GM19043 (cell line): ENCODE data around the gene C1orf198.

ENCODE experiments used
- ATAC-seq: cut with Tn5 transposase; IDR thresholded peaks from one replicate; pipeline ENCODE4 v1.9.1; 2021; ENCODE audit warnings: low read depth; ENCODE audit not compliant: unreplicated experiment

C1orf198 gene

DNA sequence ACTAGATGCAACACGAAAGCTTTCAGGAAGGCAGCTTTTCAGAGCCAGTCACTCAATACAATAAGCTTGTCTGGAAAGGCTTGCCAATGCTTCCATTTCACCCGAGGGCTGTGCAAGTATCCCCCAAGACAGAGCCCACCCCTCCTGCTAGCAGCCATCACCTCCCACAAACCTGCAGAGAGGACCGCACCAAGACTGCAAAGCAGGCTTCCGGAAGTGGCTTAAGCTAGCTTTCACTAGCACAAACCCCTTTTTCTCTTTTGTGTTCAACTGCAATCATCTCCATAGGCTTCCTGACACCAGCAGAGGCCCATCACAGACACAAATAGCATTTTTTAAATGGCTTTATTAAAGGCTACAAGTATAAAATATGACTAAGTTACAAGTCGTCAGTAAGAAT lies 31.5 kb downstream of the C1orf198 start:
- no peak for ATAC-seq

- no peak for ATAC-seq
Measured at GRCh38 chr1:230836347-230836746, 32.0 kb downstream of the C1orf198 start.

DNA sequence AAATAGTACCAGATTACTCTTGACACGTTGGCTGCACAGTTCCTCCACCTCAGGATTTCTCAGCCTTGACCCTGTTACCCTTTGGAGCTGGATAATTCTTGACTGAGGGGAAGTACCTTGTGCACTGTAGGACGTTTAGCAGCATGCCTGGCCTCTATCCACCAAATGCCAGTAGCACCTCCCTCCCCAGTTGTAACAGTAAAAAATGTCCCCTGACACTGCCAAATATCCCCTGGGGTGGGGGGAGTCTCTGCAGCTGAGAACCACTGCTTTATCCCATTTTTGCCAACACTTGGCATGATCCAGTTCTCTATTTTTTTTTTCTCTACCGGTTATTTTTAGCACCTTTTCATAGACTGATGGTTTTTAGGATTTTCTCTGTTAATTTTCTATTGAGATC lies 34.0 kb downstream of the C1orf198 start:
- ATAC-seq = no peak

- no peak for ATAC-seq
Measured at GRCh38 chr1:230833511-230833910, 34.8 kb downstream of the C1orf198 start.

- no peak for ATAC-seq
Measured at GRCh38 chr1:230832476-230832875, 35.8 kb downstream of the C1orf198 start.

- no peak for ATAC-seq
Measured at GRCh38 chr1:230831771-230832170, 36.5 kb downstream of the C1orf198 start.

DNA sequence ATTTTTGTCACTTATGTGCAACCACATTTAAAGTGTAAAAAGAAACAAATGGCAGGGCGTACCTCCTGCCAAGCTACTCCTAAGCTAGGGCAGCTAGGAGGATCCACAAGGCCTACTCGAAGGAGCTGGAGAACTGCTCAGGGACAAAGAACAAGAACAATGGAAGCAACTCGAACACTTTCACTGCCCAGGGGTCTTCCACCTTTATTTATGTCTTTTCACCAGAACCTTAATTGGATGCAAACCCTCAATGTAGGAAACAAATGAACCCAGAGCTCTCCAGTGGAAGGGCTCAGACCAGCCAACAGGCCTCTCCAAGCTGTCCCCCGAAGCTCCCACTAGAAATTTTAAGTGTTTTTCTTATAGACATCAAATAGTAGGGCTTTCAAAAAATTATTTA lies 39.9 kb downstream of the C1orf198 start:
- no peak for ATAC-seq

- no peak for ATAC-seq
Measured at GRCh38 chr1:230827801-230828200, 40.5 kb downstream of the C1orf198 start.

DNA sequence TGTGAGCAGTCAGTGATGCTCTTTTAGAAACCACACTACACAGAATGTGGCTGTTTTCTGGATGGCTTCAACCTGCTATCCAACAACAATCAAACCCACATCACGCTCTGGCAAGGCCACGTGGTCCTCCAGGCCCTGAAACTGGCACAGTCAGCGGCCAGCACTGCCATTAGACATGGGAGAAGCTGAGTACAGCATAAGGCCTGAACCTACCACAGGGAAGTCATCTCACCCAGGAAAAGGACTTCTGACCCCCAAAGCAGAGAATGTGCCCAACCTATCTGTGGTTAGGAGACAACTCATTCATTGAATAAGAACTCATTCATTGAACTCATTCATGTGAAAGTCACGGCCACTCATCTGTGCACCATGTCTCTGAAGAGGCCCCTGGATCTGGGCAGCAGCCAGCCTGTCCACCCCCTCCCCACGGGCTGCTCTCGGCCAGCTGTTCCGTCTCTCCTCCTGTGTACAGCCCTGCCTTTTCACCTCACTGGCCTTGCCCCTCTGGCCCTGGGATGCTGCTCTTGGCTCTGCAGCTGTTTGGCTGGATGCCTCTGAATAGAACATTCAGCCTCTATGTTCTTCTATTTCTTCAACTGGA lies 41.1 kb downstream of the C1orf198 start:
- no peak for ATAC-seq

DNA sequence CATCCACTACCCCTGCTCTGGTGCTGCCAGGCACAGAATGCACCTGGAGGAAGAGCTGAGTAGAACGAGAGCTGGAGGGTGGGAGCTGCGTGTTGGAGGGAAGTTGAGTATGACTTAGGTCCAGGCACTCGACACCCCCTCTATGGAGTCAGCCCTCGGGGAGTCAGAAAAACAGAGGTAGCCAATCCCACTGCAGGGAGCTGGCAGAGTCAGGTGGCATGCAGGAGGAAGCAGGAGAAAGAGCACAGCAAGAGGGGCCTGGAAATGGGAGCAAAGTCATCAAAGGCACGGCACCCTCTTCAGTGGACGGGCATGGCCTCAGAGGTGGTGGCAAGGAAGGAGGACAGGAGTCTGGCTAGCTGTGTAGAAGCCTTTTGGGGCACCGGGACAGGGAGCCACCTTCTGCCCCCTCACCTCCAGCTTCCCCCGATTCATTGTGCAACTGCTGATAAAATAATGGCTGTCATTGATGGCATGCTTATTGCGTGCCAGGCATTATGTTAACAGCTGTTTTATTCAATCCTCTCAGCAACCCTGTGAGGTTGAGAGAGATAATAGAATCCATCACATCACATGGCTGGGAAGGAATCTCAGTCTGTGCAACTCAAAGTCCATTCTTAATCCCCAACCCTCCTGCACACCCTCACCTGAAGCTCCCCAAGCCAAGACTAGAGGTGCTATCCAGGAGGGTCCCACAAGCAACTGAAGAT lies 42.0 kb downstream of the C1orf198 start:
- ATAC-seq = no peak

GRCh38 chr1:230825761-230826160 lies 42.6 kb downstream of the C1orf198 start:
- no peak for ATAC-seq

DNA sequence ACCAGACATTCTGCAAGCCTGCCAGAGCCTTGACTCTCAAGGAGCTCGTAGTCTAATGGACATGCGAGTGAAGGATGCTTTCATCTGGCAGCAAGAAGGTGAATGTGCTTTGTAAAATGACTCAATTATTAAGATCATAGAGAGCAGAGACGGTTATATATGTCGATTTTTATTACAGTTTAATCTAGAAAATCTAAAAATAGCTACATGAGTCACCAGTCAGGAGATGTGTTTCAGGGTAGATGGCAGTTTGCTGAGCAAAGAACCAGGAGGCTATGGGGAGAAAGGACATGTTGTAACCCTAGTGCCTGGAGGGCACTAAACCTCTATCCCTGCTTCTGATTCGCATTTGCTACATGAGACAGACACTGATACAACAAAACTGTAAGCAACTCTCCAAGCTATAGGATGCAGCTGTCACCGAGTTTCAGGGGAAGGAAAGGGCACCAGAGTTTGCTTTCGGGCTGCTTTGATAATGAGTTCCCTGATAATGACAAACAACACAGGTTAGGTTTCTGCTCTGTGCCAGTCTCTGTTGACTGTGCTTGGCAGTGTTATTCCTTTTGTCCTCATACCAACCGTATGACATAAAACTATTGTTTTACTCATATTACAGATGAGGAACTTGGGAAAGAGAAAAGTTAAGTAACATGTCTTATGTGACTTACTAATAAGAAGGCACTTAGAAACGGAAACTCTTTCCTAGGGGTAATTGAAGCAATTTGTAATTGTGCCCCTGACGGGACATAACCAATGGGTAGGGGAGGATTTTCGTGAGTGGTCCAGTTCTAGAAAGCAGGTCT lies 43.2 kb downstream of the C1orf198 start:
- ATAC-seq = no peak

- ATAC-seq = no peak
Measured at GRCh38 chr1:230824551-230824918, 43.8 kb downstream of the C1orf198 start.

DNA sequence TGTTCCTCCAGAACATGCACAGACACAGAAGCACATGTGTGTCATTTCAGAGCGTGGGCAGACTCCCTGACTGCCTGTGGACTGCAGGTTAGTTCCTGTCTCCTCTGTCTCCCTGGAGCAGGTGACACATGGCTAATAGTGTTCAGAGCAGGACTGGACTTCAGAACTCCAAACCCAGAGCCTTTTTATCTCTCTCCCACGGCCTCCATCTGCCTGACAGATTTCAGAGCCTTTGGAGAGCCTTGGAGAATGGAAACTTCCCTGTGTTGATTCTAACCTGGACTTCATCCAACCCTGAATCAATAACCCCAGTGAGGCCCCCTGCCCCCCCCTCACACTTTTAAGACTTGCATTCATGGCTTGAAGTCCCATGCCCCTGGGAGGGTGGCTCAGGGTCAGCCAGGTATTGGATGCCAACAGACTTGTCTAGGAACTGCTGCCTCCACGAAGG lies 44.4 kb downstream of the C1orf198 start:
- ATAC-seq = no peak

DNA sequence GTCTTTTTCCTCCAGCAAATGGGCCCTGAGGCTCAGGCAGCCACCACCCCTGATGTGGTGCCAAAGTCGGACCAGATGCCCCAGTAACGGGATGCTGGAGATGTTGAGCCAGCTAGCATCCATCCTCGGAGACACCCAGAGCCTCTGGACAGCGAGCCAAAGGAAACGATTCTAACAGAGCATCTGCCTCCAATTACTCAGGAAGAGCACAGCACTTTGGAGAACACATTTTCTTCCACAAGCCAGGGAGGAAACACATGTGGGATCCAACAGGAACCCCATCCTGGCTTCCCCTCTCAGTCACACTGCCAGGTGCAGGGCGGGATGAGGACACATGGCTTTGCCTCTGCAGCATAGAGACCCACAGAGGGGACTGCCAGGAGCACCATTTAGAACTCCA lies 44.9 kb downstream of the C1orf198 start:
- no peak for ATAC-seq

DNA sequence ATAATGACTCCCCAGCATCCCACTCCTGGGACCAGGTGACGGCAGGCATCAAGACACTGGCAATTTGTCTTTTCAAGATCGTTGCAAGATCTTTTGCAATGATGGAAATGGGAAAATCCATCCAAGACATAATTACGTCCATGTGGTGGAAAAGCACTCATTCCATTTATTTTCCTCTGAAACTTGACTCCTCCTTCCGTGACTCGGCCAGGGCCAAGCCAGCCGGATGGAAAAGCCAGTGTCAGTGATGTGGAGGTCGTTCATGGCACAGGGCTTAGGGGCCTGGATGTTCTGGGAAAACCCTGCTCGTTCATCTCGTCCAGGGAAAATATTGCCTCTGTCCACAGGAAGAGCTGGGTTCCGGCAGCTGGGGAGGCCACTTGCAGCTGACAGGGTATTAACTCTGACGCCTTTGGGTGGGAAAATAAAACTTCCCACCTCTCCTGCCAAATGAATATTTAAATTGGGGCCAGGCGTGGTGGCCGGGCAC lies 46.2 kb downstream of the C1orf198 start:
- ATAC-seq = no peak

GRCh38 chr1:230821346-230821745 lies 47.0 kb downstream of the C1orf198 start:
- no peak for ATAC-seq

- ATAC-seq = no peak
Measured at GRCh38 chr1:230820568-230820967, 47.8 kb downstream of the C1orf198 start.

DNA sequence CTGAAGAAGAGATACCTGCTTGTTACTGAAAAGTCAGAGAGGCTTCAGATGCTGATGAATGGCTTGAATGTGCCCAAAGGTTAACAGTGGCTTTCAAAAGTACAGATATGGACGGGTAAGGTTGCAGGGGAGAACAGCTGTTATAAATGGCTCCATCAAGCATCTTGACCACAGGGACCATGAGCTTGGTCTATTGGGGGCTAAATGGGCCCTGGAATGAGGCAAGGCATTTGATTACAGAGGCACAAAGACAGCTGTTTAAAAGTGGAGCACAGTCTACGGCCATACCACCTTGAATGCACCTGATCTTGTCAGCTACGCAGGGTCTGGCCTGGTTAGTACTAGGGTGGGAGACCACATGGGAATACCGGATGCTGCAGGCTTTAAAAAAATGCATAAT lies 48.3 kb downstream of the C1orf198 start:
- ATAC-seq = no peak

DNA sequence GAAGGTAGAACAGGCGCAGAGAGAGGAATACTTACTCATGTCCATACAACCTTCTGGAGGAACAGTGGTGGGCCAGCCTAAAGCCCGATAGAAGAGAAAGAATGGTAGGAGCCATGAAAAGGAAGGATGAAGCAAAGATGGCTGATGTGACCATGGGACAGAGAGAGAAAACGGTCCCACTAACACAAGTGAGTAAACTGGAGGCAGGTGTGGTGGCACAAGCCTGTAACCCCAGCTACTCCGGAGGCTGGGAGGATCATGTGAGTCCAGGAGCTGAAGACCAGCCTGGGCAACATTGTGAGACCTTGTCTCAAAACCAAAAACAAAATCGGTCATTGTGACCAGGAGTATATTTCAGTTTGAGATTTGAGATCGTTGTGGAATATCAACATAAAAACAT lies 49.4 kb downstream of the C1orf198 start:
- ATAC-seq = no peak

- ATAC-seq = no peak
Measured at GRCh38 chr1:230818367-230818766, 50.0 kb downstream of the C1orf198 start.
